Stimulated activated memory B cell treated with anti-CD40 and anti-IgM and Interleukin-4, amounts not matched to agents 10 μg/mL and 1 μg/mL and 100 μg/mL, for 72 hours (primary cell): ENCODE measurements around the gene PDE4B.
"Not testable (repeated sequence)": the region's sequence is repeated elsewhere in the genome, so short reads cannot be mapped to it uniquely, and the experiment has no call there.

Experiments used
- ATAC-seq: fragments of 150-1000 bp; cut with Tn5 transposase; 2 replicates; pipeline ENCODE4 v1.10.0; 2021
- H3K27ac Mint-ChIP-seq: one replicate; pipeline ENCODE4 v1.8.0; 2022; ENCODE audit warnings: mild to moderate bottlenecking, mixed read lengths
- H3K27me3 Mint-ChIP-seq: one replicate; pipeline ENCODE4 v1.8.0; 2022; ENCODE audit warnings: mixed read lengths
- H3K36me3 Mint-ChIP-seq: one replicate; pipeline ENCODE4 v1.8.0; 2022; ENCODE audit warnings: mixed read lengths
- H3K4me1 Mint-ChIP-seq: one replicate; pipeline ENCODE4 v1.8.0; 2022; ENCODE audit warnings: mixed read lengths
- H3K4me3 Mint-ChIP-seq: one replicate; pipeline ENCODE4 v1.8.0; 2022; ENCODE audit warnings: mild to moderate bottlenecking, moderate library complexity, mixed read lengths
- H3K9me3 Mint-ChIP-seq: one replicate; pipeline ENCODE4 v1.8.0; 2022; ENCODE audit warnings: mixed read lengths

The PDE4B gene

DNA sequence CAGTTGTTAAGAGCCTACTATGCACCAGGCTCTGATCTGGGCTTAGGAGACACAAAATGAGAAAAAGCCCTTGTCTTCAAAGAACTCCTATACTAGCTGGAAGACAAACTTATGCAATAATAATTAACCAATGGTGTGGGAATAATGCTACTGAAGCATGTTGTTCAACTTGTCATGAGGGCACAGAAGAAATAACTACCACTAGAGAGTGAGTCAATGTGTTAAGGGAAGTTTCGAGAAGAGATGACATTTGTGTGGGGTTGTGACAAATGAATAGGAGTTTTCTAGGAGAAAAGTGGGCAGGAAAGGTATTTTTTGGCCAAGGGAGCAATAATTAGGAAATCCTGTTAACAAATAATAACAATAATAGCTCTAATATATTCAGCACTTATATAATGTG is 205.0 kb downstream of the PDE4B start:
- no peak for ATAC-seq
- H3K27me3 Mint-ChIP-seq, result peaks cover 35% of the 10 kb centered on the region
- H3K36me3 Mint-ChIP-seq, result no peaks in the 10 kb centered on the region
- H3K4me1 Mint-ChIP-seq, result no peaks in the 10 kb centered on the region
- no peak overlapping the region for H3K4me3 Mint-ChIP-seq
- no peaks in the 10 kb centered on the region for H3K9me3 Mint-ChIP-seq
- H3K27ac Mint-ChIP-seq, result no peak overlapping the region

DNA sequence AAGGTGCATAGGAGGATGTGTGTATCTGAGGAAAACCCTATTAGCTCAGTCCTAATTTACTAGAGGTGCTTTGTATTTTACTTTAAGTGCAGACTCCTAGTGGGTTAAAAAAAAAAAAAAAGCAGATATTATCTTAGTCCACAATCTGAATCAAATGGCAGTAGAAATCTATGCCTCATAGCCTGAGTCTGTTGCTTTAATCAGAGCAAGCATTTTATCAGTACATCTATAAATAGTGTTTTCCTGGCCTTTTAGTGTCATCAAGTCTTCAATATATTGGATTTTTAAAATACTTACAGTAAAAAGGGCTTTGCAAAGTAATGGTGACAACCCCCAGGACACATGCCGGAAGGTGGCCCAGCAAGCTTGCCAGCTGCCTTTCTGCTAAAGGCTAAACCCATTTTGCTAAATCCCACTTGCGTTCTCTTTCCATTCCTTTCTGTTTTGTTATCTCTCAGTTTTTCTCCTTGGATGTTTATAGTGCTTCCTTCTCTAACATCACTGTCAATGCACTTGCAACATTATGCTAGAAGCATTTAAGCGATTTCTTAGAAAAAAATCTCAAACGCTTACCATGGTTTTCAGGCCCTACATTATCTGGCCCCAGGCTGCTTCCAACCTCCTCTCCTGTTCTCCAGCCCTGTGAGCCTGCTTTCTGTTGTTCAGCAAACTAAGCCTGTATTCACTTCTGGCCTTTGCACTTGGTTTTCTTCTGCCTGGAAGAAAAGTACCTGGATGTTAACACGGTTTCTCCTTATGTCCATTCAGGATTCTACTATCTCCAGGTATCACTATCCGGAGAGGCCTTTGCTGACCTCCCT is 206.3 kb downstream of the PDE4B start:
- H3K4me1 Mint-ChIP-seq, result no peaks in the 10 kb centered on the region
- no peaks in the 10 kb centered on the region for H3K36me3 Mint-ChIP-seq
- no peak overlapping the region for H3K27ac Mint-ChIP-seq
- H3K9me3 Mint-ChIP-seq, result no peaks in the 10 kb centered on the region
- peaks cover 35% of the 10 kb centered on the region for H3K27me3 Mint-ChIP-seq
- ATAC-seq, result no peak
- H3K4me3 Mint-ChIP-seq, result no peak overlapping the region

DNA sequence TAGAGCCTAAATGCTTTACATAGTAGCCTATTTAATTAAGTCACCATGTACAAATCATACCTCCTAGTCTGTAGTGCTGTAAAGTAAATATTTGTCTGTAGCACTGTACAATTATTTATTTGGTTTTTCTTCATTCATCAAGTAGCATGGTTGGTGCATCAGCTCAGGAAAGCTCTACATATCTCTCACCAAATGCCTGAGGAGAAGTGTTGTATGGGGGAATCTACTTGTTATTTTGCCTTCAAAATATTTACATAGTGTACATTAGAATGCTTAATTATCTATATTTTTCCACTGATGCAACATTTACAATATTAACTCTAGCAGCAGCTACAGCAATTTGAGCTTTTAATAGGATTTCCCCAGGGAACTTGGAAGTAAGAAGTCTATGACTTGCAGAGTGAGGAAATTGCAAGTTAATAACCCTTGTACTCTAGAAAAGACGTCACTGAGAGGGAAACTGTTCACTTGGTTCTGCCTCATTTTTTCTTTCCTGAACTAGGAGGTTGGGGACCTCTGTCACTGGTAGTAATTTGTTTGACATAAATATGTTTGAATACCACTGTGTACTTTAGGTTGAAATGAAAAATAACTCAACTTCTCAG is 207.4 kb downstream of the PDE4B start:
- H3K27ac Mint-ChIP-seq, result no peak overlapping the region
- H3K4me1 Mint-ChIP-seq, result no peaks in the 10 kb centered on the region
- H3K4me3 Mint-ChIP-seq, result no peak overlapping the region
- ATAC-seq, result no peak
- H3K27me3 Mint-ChIP-seq, result peaks cover 35% of the 10 kb centered on the region
- H3K9me3 Mint-ChIP-seq, result no peaks in the 10 kb centered on the region
- H3K36me3 Mint-ChIP-seq, result no peaks in the 10 kb centered on the region

DNA sequence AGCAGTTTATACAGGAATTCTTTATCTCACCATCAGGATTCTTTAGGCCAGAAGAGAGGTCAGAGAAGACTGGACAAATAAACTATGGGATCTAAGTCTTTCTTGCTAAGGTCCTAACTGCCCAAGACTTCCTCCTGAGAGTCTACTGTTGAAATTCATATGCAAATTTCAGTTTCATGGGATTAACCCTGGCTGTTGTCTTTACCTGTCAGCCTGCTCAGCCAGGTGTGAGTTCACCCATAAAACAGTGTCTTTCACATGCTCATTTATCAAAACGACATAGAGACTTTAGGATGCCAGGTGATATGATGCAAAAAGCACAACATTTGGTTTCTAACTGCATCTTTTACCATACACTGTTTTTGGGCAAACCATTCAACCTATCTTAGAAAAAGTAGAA is 211.0 kb downstream of the PDE4B start:
- ATAC-seq, result no peak
- Mint-ChIP-seq H3K36me3 (no peaks in the 10 kb centered on the region), H3K27me3 (peaks cover 20% of the 10 kb centered on the region), H3K27ac (no peak overlapping the region), H3K4me1 (no peaks in the 10 kb centered on the region), H3K9me3 (no peaks in the 10 kb centered on the region), H3K4me3 (no peak overlapping the region)

DNA sequence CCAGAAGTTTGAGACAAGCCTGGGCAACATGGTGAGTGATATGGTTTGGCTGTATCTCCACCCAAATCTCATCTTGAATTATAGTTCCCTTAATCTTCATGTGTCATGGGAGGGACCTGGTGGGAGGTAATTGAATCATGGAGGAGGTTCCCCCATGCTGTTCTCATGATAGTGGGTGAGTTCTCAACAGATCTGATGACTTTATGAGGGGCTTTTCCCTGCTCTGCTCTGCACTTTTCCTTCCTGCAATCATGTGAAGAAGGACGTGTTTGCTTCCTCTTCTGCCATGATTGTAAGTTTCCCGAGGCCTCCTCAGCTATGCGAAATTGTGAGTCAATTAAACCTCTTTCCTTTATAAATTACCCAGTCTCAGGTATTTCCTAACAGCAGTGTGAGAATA is 213.8 kb downstream of the PDE4B start:
- H3K27ac Mint-ChIP-seq, H3K27me3 Mint-ChIP-seq, ATAC-seq, H3K36me3 Mint-ChIP-seq, H3K4me3 Mint-ChIP-seq, H3K4me1 Mint-ChIP-seq, H3K9me3 Mint-ChIP-seq: not testable (repeated sequence)

DNA sequence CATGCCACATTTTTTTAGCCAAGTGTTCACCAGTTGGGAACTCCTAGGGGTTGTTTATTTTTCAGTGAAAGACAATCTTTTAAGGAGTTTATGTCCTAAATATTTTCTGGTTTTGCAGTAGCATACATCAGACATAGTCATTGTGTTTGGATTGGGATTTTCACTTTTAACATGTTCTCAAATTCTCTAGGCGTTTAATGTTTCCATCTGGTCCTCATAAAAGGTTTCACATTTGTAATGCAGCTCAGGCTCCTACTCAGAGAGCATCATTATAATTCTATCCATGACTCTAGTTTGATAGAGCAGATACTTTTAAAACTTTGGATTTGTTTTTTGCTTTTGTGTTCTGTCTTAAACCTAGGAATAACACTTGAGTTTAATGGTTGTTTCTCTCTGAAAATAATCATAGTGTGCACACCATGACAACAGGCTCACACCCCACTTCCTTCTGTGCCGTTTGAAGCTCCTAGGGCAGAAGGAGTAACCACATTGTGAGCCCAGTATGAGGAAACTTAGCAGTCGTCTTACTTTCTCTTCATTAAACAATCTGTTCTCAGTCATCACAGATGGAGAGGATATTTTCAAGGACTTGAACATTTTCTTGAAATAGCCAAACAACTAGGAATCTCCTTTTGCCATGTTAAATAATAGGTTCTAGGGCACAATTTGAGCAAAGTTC is 219.6 kb downstream of the PDE4B start:
- Mint-ChIP-seq H3K27me3 (no peaks in the 10 kb centered on the region), H3K4me3 (no peak overlapping the region), H3K9me3 (no peaks in the 10 kb centered on the region), H3K36me3 (no peaks in the 10 kb centered on the region), H3K27ac (no peak overlapping the region), H3K4me1 (no peaks in the 10 kb centered on the region)
- no peak for ATAC-seq

DNA sequence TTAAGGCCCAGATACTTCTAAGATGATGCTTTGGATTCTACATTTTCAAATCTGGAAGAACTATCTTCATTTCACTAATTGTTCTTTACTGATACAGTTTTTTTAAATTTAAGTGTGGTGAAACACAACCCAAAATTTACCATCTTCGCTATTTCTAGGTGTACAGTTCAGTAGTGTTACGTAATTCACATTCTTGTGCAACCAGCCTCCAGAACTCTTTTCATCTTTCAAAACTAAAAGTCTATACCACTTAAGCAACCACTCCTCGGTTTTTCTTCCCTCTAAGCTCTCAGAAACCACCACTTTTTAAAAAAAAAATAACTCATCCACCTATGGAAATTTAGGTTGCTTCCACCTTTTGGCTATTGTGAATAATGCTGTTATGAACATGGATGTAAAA is 220.7 kb downstream of the PDE4B start:
- no peak for ATAC-seq
- Mint-ChIP-seq H3K36me3 (no peaks in the 10 kb centered on the region), H3K9me3 (no peaks in the 10 kb centered on the region), H3K27me3 (no peaks in the 10 kb centered on the region), H3K4me1 (no peaks in the 10 kb centered on the region), H3K4me3 (no peak overlapping the region), H3K27ac (no peak overlapping the region)

DNA sequence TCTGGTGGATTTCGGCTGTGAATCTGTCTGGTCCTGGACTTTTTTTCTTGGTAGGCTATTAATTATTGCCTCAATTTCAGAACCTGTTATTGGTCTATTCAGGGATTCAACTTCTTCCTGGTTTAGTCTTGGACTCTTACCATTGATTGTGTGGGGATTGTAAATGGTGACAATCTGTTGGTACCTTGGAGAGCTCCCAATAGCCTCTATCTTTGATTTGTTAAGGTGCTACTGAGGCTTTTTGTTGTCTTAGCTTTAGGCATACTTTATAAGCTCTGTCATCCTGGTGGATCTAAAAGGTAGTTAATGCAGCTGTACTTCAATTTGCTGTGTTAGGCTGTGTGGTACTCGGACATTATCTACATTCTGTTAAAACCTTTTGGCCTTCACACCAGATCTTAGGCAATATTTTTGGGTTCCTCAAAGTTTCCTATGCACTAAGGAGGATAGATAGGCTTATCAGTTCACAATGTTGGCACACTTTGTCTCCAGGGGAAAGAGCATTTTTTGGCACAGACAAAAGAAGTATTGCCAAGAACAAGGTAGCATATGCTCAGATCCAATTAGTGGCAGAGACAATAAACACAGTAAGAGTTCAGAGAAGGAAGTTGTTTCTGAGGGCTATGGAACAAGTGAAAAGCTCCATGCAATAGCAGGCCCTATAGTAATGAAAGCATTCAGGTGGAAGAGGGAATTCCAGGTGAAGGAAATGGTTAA is 230.4 kb downstream of the PDE4B start:
- Mint-ChIP-seq H3K9me3 (peaks cover 2% of the 10 kb centered on the region), H3K4me3 (no peak overlapping the region), H3K4me1 (no peaks in the 10 kb centered on the region), H3K36me3 (no peaks in the 10 kb centered on the region), H3K27me3 (no peaks in the 10 kb centered on the region), H3K27ac (no peak overlapping the region)
- no peak for ATAC-seq

DNA sequence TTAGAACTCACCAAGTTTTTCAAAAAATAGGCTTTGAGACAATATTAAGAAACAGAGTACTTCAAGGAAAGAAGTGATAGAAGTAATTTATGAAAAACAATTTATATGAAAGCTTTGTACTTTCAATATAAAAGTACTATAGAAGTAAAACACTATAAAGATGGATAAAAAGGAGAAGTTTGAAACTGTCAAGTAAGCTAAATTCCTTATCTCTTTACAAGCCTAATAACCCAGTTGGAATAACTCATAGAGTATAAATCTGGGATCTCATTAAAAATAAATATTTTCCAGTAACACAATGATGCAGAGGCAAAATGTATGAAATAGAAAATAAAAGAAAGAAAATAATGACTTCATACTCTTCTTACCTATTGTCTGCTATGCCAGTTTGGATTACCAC is 232.5 kb downstream of the PDE4B start:
- H3K27ac Mint-ChIP-seq, result no peak overlapping the region
- peaks cover 5% of the 10 kb centered on the region for H3K9me3 Mint-ChIP-seq
- H3K4me3 Mint-ChIP-seq, result no peak overlapping the region
- ATAC-seq, result no peak
- no peaks in the 10 kb centered on the region for H3K27me3 Mint-ChIP-seq
- H3K36me3 Mint-ChIP-seq, result no peaks in the 10 kb centered on the region
- H3K4me1 Mint-ChIP-seq, result no peaks in the 10 kb centered on the region

DNA sequence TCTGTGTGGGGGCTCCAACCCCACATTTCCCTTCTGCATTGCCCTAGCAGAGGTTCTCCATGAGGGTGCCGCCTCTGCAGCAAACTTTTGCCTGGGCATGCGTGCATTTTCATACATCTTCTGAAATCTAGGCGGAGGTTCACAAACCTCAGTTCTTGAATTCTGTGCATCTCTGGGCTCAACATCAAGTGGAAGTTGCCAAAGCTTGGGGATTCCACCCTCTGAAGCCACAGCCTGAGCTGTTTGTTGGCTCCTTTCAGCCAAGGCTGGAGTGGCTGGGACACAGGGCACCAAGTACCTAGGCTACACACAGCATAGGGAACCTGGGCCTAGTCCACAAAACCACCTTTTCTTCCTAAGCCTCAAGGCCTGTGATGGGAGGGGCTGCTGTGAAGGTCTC is 235.3 kb downstream of the PDE4B start:
- no peaks in the 10 kb centered on the region for H3K4me1 Mint-ChIP-seq
- no peak overlapping the region for H3K4me3 Mint-ChIP-seq

DNA sequence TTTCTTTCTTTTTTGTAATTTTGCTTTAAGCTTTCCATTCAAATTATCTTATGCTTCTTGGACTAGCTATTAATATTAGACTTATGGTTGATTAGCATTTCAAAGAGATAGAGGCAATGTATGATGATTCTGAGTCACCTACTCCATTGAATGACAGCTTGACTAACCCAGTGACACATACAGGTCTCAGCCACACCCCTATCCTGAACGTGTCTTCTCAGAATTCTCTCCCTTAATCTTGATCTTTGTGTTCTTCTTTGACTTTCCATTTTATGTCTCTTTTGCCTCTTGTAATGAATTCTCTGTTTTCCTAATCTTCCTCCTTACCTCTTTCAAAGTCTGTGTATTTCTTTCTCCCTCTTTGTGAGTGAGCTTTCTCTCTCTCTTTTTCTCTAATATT is 241.1 kb downstream of the PDE4B start:
- H3K27ac Mint-ChIP-seq, result no peak overlapping the region
- H3K36me3 Mint-ChIP-seq, result no peaks in the 10 kb centered on the region
- H3K27me3 Mint-ChIP-seq, result no peaks in the 10 kb centered on the region
- ATAC-seq, result no peak
- peaks cover 7% of the 10 kb centered on the region for H3K9me3 Mint-ChIP-seq
- no peaks in the 10 kb centered on the region for H3K4me1 Mint-ChIP-seq
- H3K4me3 Mint-ChIP-seq, result no peak overlapping the region

More for the DNA sequence above, 235.3 kb downstream of the PDE4B start:
- Mint-ChIP-seq H3K27me3 (no peaks in the 10 kb centered on the region), H3K27ac (no peak overlapping the region), H3K36me3 (no peaks in the 10 kb centered on the region), H3K9me3 (peaks cover 4% of the 10 kb centered on the region)
- no peak for ATAC-seq

DNA sequence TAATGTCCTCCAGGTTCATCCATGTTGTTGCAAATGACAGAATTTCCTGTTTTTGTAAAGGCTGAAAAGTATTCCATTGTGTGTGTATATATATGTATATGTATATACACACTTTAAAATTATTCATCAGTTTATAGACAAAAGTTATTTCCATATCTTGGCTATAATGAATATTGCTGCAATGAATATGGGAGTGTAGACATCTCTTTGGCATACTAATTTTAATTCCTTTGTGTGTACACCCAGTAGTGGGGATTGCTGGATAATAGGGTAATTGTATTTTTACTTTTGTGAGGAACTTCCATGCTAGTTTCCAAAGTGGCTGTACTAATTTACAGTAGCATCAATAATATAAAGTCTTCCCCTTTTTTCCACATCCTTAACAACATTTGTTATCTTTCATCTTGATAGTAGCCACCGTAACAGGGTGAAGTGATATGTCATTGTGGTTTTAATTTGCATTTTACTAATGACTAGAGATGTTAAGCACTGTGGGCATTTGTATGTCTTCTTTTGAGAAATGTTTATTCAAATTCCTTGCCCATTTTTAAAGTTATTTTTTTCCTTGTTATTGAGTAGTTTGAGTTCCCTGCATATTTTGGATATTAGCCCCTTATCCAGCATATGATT is 243.0 kb downstream of the PDE4B start:
- H3K27ac Mint-ChIP-seq, result no peak overlapping the region
- no peak overlapping the region for H3K4me3 Mint-ChIP-seq
- H3K27me3 Mint-ChIP-seq, result peaks cover 8% of the 10 kb centered on the region
- peaks cover 3% of the 10 kb centered on the region for H3K9me3 Mint-ChIP-seq
- H3K36me3 Mint-ChIP-seq, result no peaks in the 10 kb centered on the region
- no peak for ATAC-seq
- H3K4me1 Mint-ChIP-seq, result no peaks in the 10 kb centered on the region

DNA sequence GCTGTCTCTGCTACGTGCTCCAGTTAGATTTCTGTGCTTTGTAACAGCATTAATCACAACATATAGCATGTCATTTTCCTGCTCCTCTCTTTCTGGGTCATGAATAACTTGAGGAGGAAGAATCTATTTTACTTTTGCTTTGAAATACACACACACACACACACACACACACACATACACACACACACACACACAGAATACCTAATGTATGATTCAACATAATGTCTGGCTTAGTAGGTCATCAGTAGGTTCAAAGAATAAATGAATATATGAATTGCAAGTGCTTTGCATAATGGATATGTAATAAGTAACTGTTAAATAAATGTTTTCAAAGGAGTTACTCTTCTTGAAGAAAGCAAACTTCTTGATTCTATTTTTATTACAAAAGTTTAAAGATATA is 249.0 kb downstream of the PDE4B start:
- Mint-ChIP-seq H3K4me1 (no peaks in the 10 kb centered on the region), H3K9me3 (peaks cover 3% of the 10 kb centered on the region), H3K36me3 (no peaks in the 10 kb centered on the region), H3K27me3 (peaks cover 8% of the 10 kb centered on the region), H3K4me3 (no peak overlapping the region), H3K27ac (no peak overlapping the region)
- no peak for ATAC-seq

DNA sequence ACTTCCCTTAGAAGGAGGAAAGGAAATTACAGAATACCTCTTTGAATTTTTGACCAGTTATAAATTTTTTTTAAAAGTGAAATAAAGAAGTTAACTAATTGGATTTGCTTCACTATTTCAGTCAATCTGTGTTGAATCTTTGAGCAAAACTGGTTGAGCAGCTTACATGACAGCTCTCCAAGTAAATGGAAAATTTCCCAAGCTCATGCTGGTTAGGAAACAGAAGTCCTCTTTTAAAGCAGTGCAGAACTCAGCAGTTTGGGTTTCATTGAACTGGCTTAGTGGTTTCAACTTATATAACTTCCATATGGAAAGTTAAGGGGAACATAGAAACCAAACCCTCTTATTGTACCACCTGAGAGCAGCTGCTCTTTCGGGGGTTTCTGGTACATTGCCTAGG is 250.5 kb downstream of the PDE4B start:
- ATAC-seq, result no peak
- peaks cover 3% of the 10 kb centered on the region for H3K9me3 Mint-ChIP-seq
- no peak overlapping the region for H3K27ac Mint-ChIP-seq
- H3K27me3 Mint-ChIP-seq, result peaks cover 8% of the 10 kb centered on the region
- no peaks in the 10 kb centered on the region for H3K4me1 Mint-ChIP-seq
- no peak overlapping the region for H3K4me3 Mint-ChIP-seq
- no peaks in the 10 kb centered on the region for H3K36me3 Mint-ChIP-seq

DNA sequence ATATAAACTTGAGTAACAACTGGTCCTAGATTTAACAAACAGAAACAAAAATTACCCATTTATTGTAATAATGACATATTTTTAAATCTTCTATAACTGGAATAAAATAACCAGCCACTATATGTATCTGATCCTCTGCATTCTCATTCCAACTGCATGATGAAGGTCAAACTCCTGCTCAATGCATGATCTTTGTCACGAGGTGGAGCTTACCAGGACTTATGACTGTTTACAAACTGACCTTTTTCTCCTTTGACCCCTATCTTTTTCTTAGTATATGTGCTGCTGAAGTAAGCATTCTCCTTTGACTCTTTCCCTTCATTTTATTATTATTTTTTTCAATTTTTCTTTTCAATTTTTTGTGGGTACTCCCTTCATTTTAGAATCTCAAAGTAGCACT is 252.2 kb downstream of the PDE4B start:
- Mint-ChIP-seq H3K4me1 (no peaks in the 10 kb centered on the region), H3K36me3 (no peaks in the 10 kb centered on the region), H3K27ac (no peak overlapping the region), H3K9me3 (no peaks in the 10 kb centered on the region), H3K27me3 (peaks cover 8% of the 10 kb centered on the region), H3K4me3 (no peak overlapping the region)
- no peak for ATAC-seq
